Measurements from ENCODE around the gene MAST4. TPM values are rescaled to one million over a fixed set of nuclear protein-coding genes. Genes with fewer than 3 reads are reported as not detected.

The MAST4 gene
- total RNA-seq, 1 donor from 2014 or later = 0.99 TPM

GRCh38 chr5:67033880-67034651 is 437.9 kb downstream of the MAST4 start:
- Mint-ChIP-seq H3K36me3 (no peaks in the 10 kb centered on the region), H3K4me1 (peaks cover 27% of the 10 kb centered on the region), H3K9me3 (no peaks in the 10 kb centered on the region), H3K27ac (no peak overlapping the region), H3K27me3 (ENCODE audit: insufficient read depth, low read depth) (no peaks in the 10 kb centered on the region), H3K4me3 (no peak overlapping the region)
- no peaks in the 10 kb centered on the region for H3K36me3 ChIP-seq
- DNase-seq (ENCODE audit: low spot score) = no peak
- H3K9ac ChIP-seq = no peak overlapping the region
- no peaks in the 10 kb centered on the region for H4K20me1 ChIP-seq (ENCODE audit: low read depth)
- no peaks in the 10 kb centered on the region for H3K27me3 ChIP-seq
- H3K4me1 ChIP-seq = peaks cover 64% of the 10 kb centered on the region
- H2AFZ ChIP-seq (replicated peaks) = no peak overlapping the region
- H3K4me3 ChIP-seq = no peak overlapping the region
- TF ChIP-seq EZH2 (IDR thresholded peaks at IDR 0.05) = no peak
- no peak for TF ChIP-seq EZH2phosphoT487 (IDR thresholded peaks at IDR 0.05)
- TF ChIP-seq CTCF (IDR thresholded peaks at IDR 0.05) = no peak
- no peaks in the 10 kb centered on the region for H3K79me2 ChIP-seq (ENCODE audit: low read depth)
- H3F3A ChIP-seq (ENCODE audit: low read depth) = peaks cover 13% of the 10 kb centered on the region
- no peak overlapping the region for H3K4me2 ChIP-seq
- no peaks in the 10 kb centered on the region for H3K9me3 ChIP-seq (ENCODE audit: low read depth)
- no peak overlapping the region for H3K27ac ChIP-seq

GRCh38 chr5:67035098-67035740 is 439.0 kb downstream of the MAST4 start:
- H3K9me3 ChIP-seq (ENCODE audit: low read depth) = no peaks in the 10 kb centered on the region
- no peak overlapping the region for H2AFZ ChIP-seq (replicated peaks)
- H3K4me3 ChIP-seq = no peak overlapping the region
- no peak for DNase-seq (ENCODE audit: low spot score)
- no peaks in the 10 kb centered on the region for H3K36me3 ChIP-seq
- no peaks in the 10 kb centered on the region for H3K27me3 ChIP-seq
- H3K4me1 ChIP-seq = peaks cover 64% of the 10 kb centered on the region
- TF ChIP-seq CTCF (IDR thresholded peaks at IDR 0.05) (no peak), EZH2 (IDR thresholded peaks at IDR 0.05) (no peak), EZH2phosphoT487 (IDR thresholded peaks at IDR 0.05) (no peak)
- Mint-ChIP-seq H3K27ac (no peak overlapping the region), H3K4me1 (peaks cover 33% of the 10 kb centered on the region), H3K4me3 (no peak overlapping the region), H3K27me3 (ENCODE audit: insufficient read depth, low read depth) (no peaks in the 10 kb centered on the region), H3K9me3 (no peaks in the 10 kb centered on the region), H3K36me3 (no peaks in the 10 kb centered on the region)
- H4K20me1 ChIP-seq (ENCODE audit: low read depth) = no peaks in the 10 kb centered on the region
- H3F3A ChIP-seq (ENCODE audit: low read depth) = peaks cover 13% of the 10 kb centered on the region
- no peak overlapping the region for H3K27ac ChIP-seq
- H3K79me2 ChIP-seq (ENCODE audit: low read depth) = no peaks in the 10 kb centered on the region
- no peak overlapping the region for H3K4me2 ChIP-seq
- no peak overlapping the region for H3K9ac ChIP-seq

- Mint-ChIP-seq H3K4me3 (no peak overlapping the region), H3K27ac (no peak overlapping the region), H3K9me3 (no peaks in the 10 kb centered on the region), H3K4me1 (peaks cover 20% of the 10 kb centered on the region), H3K27me3 (ENCODE audit: insufficient read depth, low read depth) (no peaks in the 10 kb centered on the region), H3K36me3 (no peaks in the 10 kb centered on the region)
- TF ChIP-seq EZH2phosphoT487 (IDR thresholded peaks at IDR 0.05) (no peak), CTCF (IDR thresholded peaks at IDR 0.05) (no peak), EZH2 (IDR thresholded peaks at IDR 0.05) (no peak)
- no peak overlapping the region for H3K4me3 ChIP-seq
- H3K9me3 ChIP-seq (ENCODE audit: low read depth) = no peaks in the 10 kb centered on the region
- no peaks in the 10 kb centered on the region for H3K27me3 ChIP-seq
- H2AFZ ChIP-seq (replicated peaks) = no peak overlapping the region
- H3K36me3 ChIP-seq = no peaks in the 10 kb centered on the region
- no peak overlapping the region for H3K27ac ChIP-seq
- no peaks in the 10 kb centered on the region for H4K20me1 ChIP-seq (ENCODE audit: low read depth)
- H3K9ac ChIP-seq = no peak overlapping the region
- no peak for DNase-seq (ENCODE audit: low spot score)
- peak overlapping the region; percentile 7 for H3K4me2 ChIP-seq
- peaks cover 18% of the 10 kb centered on the region for H3F3A ChIP-seq (ENCODE audit: low read depth)
- no peaks in the 10 kb centered on the region for H3K79me2 ChIP-seq (ENCODE audit: low read depth)
- peaks cover 57% of the 10 kb centered on the region for H3K4me1 ChIP-seq
Measured at GRCh38 chr5:67037171-67037570, 441.0 kb downstream of the MAST4 start.

Measured in neural progenitor cell (in vitro differentiated cells).